Right lobe of liver (tissue), 4 donors: ENCODE results near the gene ELP2.

ENCODE experiments used
- POLR2A ChIP-seq: fragments of 450-650 bp; IDR thresholded peaks from one replicate; pipeline ENCODE4 v1.6.1; 2017; ENCODE audit warnings: antibody characterized with exemption, mild to moderate bottlenecking
- TF ChIP-seq, protein P1 (sequence below), 4 donors: fragments of 200-600 bp in 3 of 4; fragments of 450-650 bp in 1 of 4; IDR thresholded peaks; one replicate each; pipeline versions ENCODE4 v1.5.1 to v1.8.0; 2016 to 2022; ENCODE audit warnings: antibody characterized with exemption in 4 of 4, mild to moderate bottlenecking in 2 of 4
- donor health status: DM: no; HTN: no; CAD: no.
- donor health status: DM: no; HTN: no; CAD: no.
- donor health status: DM: no; HTN: yes; CAD: no.

DNA sequence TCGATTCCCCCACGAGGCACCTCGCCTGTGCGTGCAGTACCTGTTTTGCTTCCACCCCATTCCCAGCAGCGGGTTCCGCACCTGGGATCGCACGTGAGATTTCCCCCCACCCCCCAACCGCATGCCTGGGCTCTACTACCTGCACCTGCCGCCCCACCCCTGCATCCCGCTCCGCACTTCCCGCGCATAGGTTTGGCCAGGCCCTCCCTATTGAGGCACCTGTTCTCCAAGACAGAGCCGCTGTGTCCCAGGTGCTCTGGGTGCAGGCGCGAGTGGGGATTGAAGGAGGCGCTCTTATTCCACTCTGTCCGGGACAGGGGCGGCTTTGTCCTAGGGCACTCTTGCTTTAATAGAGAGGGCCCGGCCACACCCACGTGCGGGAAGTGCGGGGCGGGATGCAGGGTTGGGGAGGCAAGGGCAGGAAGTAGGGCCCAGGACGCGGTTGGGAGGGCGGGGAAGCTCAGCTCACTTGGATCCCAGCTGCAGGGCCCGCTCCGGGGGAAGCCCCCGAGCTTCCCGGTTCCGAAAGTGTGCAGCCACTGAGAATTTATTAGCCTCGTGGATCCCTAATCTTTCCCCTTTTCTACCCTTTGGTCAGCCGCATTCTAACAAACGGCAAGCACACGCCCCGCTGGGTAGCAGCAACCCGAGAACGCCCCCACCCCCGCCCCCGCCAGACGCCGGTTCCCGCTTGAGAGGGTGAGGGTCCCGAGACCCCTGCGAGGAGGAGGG is 56.9 kb downstream of the ELP2 start:
- TF ChIP-seq, protein P1, sequence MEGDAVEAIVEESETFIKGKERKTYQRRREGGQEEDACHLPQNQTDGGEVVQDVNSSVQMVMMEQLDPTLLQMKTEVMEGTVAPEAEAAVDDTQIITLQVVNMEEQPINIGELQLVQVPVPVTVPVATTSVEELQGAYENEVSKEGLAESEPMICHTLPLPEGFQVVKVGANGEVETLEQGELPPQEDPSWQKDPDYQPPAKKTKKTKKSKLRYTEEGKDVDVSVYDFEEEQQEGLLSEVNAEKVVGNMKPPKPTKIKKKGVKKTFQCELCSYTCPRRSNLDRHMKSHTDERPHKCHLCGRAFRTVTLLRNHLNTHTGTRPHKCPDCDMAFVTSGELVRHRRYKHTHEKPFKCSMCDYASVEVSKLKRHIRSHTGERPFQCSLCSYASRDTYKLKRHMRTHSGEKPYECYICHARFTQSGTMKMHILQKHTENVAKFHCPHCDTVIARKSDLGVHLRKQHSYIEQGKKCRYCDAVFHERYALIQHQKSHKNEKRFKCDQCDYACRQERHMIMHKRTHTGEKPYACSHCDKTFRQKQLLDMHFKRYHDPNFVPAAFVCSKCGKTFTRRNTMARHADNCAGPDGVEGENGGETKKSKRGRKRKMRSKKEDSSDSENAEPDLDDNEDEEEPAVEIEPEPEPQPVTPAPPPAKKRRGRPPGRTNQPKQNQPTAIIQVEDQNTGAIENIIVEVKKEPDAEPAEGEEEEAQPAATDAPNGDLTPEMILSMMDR (IDR thresholded peaks at IDR 0.05) = no peak
- no peak for TF ChIP-seq POLR2A
